ENCODE data around the gene PTTG1IP.

PTTG1IP gene

DNA sequence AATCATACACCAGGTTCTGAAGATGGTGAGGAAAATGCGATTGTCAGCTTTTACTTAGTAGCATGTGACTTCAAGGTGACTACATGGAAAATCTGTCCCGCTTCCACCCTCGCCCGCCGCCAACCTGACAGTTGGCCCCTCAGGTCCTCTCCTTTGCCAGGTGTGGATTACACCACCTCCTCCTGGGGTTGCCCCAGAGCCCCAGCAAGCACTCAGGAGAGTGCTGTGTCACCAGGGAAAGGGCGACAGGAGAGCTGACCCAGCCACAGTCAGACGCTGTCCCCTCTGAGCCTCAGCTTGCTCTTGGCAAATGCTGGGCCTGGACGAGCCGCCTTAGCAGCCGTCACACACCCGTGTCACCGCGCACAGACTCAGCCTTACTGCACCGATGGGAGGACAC is 17.9 kb downstream of the PTTG1IP start:
- no peak overlapping the region for H3K9ac ChIP-seq (ENCODE audit: low read depth, low read length)
- H3K4me1 ChIP-seq (ENCODE audit: insufficient read depth, low read length): no peaks in the 10 kb centered on the region
- H3K27ac ChIP-seq (ENCODE audit: low read depth, low read length): no peak overlapping the region
- peaks cover 84% of the 10 kb centered on the region for H3K36me3 ChIP-seq (ENCODE audit: insufficient read depth, low read length)
- no peaks in the 10 kb centered on the region for H3K9me3 ChIP-seq (ENCODE audit: insufficient read depth, low read depth, low read length)
- no peaks in the 10 kb centered on the region for H3K27me3 ChIP-seq (ENCODE audit: insufficient read depth, low read length)
- no peak overlapping the region for H3K4me3 ChIP-seq (ENCODE audit: low read length)
- 96% methylated on average over 14 of the region's 14 CpGs for WGBS

DNA sequence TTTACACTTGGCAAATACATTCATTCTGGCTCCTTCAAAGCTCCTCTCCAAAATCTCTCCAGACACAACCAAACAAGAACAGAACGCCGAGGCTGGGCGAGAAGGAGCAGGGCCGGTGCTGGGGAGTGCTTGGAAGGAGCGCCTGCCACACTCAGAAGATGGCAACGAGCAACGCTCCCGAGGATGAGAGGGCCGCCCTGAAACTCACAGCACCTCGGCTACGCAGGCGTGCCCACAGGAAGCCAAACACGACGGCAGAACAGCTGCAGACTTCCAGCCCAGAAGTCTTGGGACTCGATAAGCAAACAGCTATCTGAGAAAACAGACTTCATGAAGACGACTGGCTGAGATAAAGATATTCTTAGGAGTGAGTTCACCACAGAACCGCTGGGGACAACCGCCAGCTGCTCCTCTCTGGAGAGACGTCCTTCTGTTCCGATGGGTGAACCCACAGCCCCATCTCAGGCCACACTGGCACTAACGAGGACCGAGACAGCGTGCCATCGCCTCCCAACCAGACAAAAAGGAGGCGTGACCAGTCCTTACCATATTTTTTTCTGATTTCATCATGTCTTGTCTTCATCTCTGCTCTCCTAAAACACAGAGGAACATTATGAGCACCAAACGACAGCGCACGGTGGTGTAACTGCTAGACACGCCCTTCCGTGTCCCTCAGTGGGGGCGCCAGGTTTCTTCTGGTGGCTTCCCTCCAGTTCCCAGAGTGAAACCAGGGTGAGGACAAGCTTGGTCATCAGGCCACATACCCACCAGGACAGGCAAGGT is 18.6 kb downstream of the PTTG1IP start:
- Histone ChIP-seq H3K36me3 (ENCODE audit: insufficient read depth, low read length) (peaks cover 87% of the 10 kb centered on the region), H3K9me3 (ENCODE audit: insufficient read depth, low read depth, low read length) (no peaks in the 10 kb centered on the region), H3K27ac (ENCODE audit: low read depth, low read length) (no peak overlapping the region), H3K9ac (ENCODE audit: low read depth, low read length) (no peak overlapping the region), H3K4me1 (ENCODE audit: insufficient read depth, low read length) (no peaks in the 10 kb centered on the region), H3K4me3 (ENCODE audit: low read length) (no peak overlapping the region), H3K27me3 (ENCODE audit: insufficient read depth, low read length) (no peaks in the 10 kb centered on the region)
- 95% methylated on average over 31 of the region's 31 CpGs for WGBS

DNA sequence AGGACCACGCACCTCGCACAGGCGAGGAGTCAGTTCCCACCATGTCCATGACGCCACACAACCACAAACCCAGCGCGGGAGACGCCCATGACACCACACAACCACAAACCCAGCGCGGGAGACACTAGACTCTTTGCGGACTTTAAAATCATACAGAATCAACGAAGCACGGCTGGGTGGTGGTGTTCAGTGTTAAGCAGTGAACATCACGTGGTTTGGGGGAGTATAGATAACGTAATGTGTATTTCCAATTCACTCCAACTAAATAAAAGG is 19.2 kb downstream of the PTTG1IP start:
- no peaks in the 10 kb centered on the region for H3K9me3 ChIP-seq (ENCODE audit: insufficient read depth, low read depth, low read length)
- WGBS: 95% methylated on average over 13 of the region's 14 CpGs
- H3K4me3 ChIP-seq (ENCODE audit: low read length): no peak overlapping the region
- no peak overlapping the region for H3K27ac ChIP-seq (ENCODE audit: low read depth, low read length)
- no peak overlapping the region for H3K9ac ChIP-seq (ENCODE audit: low read depth, low read length)
- H3K27me3 ChIP-seq (ENCODE audit: insufficient read depth, low read length): no peaks in the 10 kb centered on the region
- H3K4me1 ChIP-seq (ENCODE audit: insufficient read depth, low read length): no peaks in the 10 kb centered on the region
- peaks cover 87% of the 10 kb centered on the region for H3K36me3 ChIP-seq (ENCODE audit: insufficient read depth, low read length)

DNA sequence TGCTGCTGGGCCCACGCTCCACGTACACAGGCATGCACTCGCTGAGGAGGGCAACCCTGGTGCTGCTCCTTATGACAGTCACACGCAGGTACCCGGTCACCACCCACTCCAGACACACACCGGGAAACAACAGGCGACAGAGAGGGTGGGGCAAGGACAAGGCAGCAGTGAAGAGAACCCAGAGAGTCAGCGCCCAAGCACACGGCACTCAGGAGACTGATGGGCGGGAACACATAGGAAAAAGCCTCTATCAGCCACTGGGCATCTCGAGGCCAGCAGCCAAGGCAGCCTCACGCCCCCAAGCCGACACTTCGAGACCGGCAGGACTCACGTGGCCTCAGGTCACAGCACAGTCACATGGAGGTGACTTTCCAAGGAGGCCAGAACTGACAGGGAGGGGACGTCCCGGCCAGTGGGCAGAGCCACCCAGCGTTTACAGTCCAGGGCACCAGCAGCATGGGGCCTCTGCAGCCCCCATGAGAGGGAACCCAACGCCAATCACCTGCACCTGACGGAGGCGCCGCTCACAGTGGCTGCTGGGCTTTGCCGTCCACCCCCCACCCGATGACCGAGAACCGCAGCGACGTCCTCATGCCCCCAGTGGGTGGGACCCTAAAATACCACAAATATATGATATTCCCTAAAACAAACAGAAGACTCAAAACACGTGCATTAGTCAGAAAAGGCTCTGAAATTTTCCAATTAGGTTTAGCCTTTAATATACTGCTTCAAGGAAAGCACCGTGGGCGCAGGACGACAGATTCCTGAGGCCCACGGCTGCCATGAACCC is 19.7 kb downstream of the PTTG1IP start:
- H3K9me3 ChIP-seq (ENCODE audit: insufficient read depth, low read depth, low read length): no peaks in the 10 kb centered on the region
- H3K9ac ChIP-seq (ENCODE audit: low read depth, low read length): no peak overlapping the region
- H3K27ac ChIP-seq (ENCODE audit: low read depth, low read length): no peak overlapping the region
- WGBS: 95% methylated on average over 34 of the region's 34 CpGs
- no peak overlapping the region for H3K4me3 ChIP-seq (ENCODE audit: low read length)
- peaks cover 87% of the 10 kb centered on the region for H3K36me3 ChIP-seq (ENCODE audit: insufficient read depth, low read length)
- H3K4me1 ChIP-seq (ENCODE audit: insufficient read depth, low read length): no peaks in the 10 kb centered on the region
- H3K27me3 ChIP-seq (ENCODE audit: insufficient read depth, low read length): no peaks in the 10 kb centered on the region

DNA sequence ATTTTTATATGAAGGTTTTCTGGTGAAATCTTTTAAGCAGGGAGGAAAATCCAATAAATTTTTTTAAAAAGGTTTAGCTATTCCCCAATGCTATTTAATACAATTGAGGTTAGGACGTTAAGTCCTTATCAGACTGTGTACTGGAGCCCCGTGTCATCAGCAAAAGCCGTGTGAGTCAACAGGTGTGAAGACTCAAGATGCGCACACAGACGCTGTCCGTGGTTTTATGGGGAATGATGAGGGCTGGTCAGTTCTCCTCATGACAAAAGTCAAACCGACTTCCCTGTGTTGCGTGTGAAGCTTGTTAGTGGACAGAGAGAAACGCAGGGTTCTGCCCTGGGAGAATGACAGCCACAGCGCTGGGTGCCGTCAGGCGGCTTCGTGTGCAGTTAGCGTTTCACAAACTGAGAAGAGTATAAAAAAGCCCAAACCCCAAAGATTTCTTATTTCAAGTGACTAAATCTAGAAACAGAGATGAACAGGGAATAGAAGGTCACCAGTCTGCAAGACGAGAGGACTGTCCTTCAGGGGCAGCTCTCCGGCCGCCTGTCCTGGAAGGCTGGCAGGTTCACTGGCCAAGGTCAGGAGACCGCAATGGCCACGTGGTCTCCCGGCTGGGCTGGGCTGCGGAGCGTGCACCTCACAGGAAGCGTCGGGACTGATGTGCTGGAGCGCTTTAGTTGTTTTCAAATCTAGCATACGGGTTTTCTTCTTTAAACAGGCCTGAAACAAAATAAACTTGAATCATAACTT is 22.4 kb downstream of the PTTG1IP start:
- Histone ChIP-seq H3K27ac (ENCODE audit: low read depth, low read length) (no peak overlapping the region), H3K4me1 (ENCODE audit: insufficient read depth, low read length) (peaks cover 5% of the 10 kb centered on the region), H3K27me3 (ENCODE audit: insufficient read depth, low read length) (no peaks in the 10 kb centered on the region), H3K4me3 (ENCODE audit: low read length) (no peak overlapping the region), H3K9me3 (ENCODE audit: insufficient read depth, low read depth, low read length) (no peaks in the 10 kb centered on the region), H3K9ac (ENCODE audit: low read depth, low read length) (no peak overlapping the region), H3K36me3 (ENCODE audit: insufficient read depth, low read length) (peaks cover 70% of the 10 kb centered on the region)
- 96% methylated on average over 26 of the region's 26 CpGs for WGBS

DNA sequence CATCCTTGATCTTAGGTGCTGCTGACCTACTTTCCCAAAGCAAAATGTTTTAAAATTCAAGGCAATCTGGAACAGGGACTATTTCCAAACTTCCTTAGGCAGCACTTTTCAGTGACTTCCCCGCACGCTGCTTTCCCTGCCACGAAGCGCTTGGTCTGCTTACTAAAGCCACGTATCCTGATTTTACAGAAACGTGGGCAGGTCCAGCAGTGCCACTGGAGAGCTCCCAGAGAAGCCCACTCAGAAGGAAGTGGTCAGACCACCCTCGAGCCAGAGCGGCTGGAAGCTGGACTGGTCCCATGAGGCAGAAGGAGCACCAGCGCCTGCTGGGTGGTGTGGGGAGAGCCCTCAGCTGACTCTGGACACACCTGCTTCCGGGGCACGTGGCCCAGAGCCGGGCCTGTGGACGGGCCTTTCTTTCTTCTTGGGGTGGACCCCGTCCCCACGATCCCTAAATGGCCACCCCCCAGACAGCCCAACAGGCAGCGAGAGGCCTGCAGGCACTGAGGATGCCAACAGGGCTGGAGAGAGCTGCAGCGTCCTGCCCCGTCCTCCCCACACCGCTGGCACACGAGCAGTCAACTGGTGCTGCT is 23.2 kb downstream of the PTTG1IP start:
- H3K9ac ChIP-seq (ENCODE audit: low read depth, low read length): no peak overlapping the region
- H3K9me3 ChIP-seq (ENCODE audit: insufficient read depth, low read depth, low read length): no peaks in the 10 kb centered on the region
- peaks cover 62% of the 10 kb centered on the region for H3K36me3 ChIP-seq (ENCODE audit: insufficient read depth, low read length)
- 95% methylated on average over 20 of the region's 20 CpGs for WGBS
- H3K27ac ChIP-seq (ENCODE audit: low read depth, low read length): no peak overlapping the region
- H3K4me3 ChIP-seq (ENCODE audit: low read length): no peak overlapping the region
- H3K4me1 ChIP-seq (ENCODE audit: insufficient read depth, low read length): peaks cover 6% of the 10 kb centered on the region
- H3K27me3 ChIP-seq (ENCODE audit: insufficient read depth, low read length): no peaks in the 10 kb centered on the region

DNA sequence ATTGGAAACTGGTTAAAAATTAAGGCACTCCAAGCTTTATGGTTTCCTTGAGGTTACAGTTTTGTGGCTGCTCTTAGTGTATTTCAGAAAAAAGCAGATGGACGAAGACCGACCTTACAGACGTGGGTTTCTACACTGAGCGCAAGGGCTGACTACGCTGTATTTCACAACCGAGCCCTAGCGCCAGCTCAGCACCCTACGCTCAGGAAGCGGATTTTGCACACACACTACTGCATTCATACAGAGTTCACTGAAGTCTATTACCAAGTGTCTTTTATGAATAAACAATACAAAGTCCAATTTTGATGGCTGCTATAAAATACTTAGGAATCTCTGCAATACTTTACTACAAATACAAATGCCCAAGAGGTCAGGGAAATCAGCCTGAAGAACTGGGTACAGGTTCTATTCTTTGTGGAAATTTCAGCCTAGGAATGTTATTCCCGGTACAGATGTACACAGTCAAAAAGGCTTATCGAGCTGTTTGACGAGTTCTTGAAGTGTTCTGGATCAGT is 23.8 kb downstream of the PTTG1IP start:
- WGBS: 95% methylated on average over 12 of the region's 12 CpGs
- Histone ChIP-seq H3K4me3 (ENCODE audit: low read length) (no peak overlapping the region), H3K9me3 (ENCODE audit: insufficient read depth, low read depth, low read length) (no peaks in the 10 kb centered on the region), H3K9ac (ENCODE audit: low read depth, low read length) (no peak overlapping the region), H3K27me3 (ENCODE audit: insufficient read depth, low read length) (no peaks in the 10 kb centered on the region), H3K4me1 (ENCODE audit: insufficient read depth, low read length) (peaks cover 6% of the 10 kb centered on the region), H3K36me3 (ENCODE audit: insufficient read depth, low read length) (peaks cover 56% of the 10 kb centered on the region), H3K27ac (ENCODE audit: low read depth, low read length) (no peak overlapping the region)

DNA sequence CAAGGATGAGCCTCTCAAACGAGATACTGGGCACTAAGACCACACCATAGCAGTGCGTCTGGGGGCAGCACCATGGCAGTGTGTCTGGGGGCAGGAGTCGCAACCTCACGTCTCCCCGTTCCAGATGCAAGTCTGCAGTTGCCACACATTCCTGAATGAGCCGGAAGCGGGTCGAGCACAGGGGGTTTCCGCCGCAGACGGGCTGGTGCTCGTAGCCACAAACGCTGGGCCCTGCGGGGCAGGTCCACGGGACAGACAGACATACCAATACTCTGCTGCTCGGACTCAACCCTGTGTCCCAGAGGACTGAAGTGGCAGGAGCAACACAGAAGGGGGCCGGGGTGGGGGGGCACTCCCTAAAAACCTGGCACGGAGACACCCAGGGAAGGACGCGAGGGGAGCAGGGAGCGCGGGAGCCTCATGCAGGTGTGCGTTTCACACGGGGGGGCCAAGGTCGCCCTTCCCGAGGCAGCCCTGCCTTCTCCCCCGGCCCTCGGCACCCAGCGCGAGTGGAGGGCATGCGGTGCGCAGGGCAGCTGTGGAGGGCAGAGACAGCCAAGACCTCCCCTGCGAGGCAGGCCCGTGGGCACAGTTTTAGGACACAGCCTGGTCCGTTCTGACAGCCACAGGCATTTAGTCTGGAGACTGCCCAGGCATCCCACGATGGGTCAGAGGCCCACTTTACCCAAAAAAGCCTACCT is 24.5 kb downstream of the PTTG1IP start:
- no peak overlapping the region for H3K27ac ChIP-seq (ENCODE audit: low read depth, low read length)
- no peaks in the 10 kb centered on the region for H3K27me3 ChIP-seq (ENCODE audit: insufficient read depth, low read length)
- H3K9me3 ChIP-seq (ENCODE audit: insufficient read depth, low read depth, low read length): no peaks in the 10 kb centered on the region
- H3K9ac ChIP-seq (ENCODE audit: low read depth, low read length): no peak overlapping the region
- no peak overlapping the region for H3K4me3 ChIP-seq (ENCODE audit: low read length)
- WGBS: 96% methylated on average over 36 of the region's 36 CpGs
- H3K36me3 ChIP-seq (ENCODE audit: insufficient read depth, low read length): peaks cover 49% of the 10 kb centered on the region
- H3K4me1 ChIP-seq (ENCODE audit: insufficient read depth, low read length): peaks cover 6% of the 10 kb centered on the region

DNA sequence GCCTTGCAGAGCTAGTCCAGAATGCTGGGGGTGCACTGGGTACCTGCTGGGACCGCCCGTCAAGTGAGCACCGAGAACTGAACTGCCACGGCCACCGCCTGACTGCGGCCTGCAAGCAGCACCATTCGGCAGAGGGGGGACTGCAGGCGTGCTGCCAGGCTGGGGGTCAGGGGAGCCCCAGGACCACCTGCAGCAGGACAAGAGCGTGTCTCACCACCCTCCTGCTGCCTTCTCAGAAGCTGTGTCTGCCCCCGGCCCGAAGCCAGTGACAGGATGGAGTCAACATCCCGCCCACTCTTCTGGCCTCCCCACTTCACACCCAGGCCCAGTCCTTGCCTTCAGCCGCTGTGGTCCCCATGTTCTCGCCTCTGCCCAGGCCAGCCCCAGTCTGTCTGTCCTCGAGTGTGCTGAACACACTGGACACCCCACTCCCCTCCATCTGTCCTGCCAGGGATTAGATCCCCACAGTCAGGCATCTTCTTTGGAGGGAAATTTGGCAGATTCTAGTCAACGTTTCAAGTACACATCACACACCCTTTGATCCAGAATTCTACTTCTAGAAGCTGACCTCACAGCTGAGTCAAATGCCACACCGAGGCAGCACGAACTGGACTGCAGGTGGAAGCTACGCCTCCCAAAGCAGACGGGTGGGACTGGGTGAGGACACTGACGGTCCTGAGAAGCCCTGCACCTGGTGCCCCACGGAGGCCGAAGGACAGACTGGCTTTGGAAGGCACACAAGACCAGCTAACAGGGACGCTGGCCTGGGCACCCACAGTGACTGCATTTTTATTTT is 26.0 kb downstream of the PTTG1IP start:
- peaks cover 6% of the 10 kb centered on the region for H3K4me1 ChIP-seq (ENCODE audit: insufficient read depth, low read length)
- H3K9ac ChIP-seq (ENCODE audit: low read depth, low read length): no peak overlapping the region
- WGBS: 90% methylated on average over 24 of the region's 24 CpGs
- peaks cover 39% of the 10 kb centered on the region for H3K36me3 ChIP-seq (ENCODE audit: insufficient read depth, low read length)
- no peak overlapping the region for H3K27ac ChIP-seq (ENCODE audit: low read depth, low read length)
- H3K27me3 ChIP-seq (ENCODE audit: insufficient read depth, low read length): no peaks in the 10 kb centered on the region
- H3K4me3 ChIP-seq (ENCODE audit: low read length): no peak overlapping the region
- no peaks in the 10 kb centered on the region for H3K9me3 ChIP-seq (ENCODE audit: insufficient read depth, low read depth, low read length)
